NCI-H2029 treated with DMSO at 0.1 percent for 48 hours (cell line): ENCODE results near the gene SLC2A5.
"Not testable (repeated sequence)": the region's sequence is repeated elsewhere in the genome, so short reads cannot be mapped to it uniquely, and the experiment has no call there.

Experiments
- DNase-seq: peaks from one replicate; lab custom pipeline; 2025; lab: John Stamatoyannopoulos, UW

SLC2A5 gene

GRCh38 chr1:9069326-9070100 lies at the start of gene SLC2A5:
TSS of gene SLC2A5 (minus strand) at chr1:9069635. CDS start at chr1:9069536, 99 bp downstream.
- DNase-seq, result no peak

GRCh38 chr1:9118186-9118585 lies 48.8 kb upstream of the SLC2A5 start:
- no peak for DNase-seq

- peak; percentile 52 for DNase-seq
These were observed 46.1 kb upstream of the SLC2A5 start for GRCh38 chr1:9115351-9116205.

GRCh38 chr1:9112961-9113880 lies 43.8 kb upstream of the SLC2A5 start:
- no peak for DNase-seq

GRCh38 chr1:9111957-9112356 lies 42.5 kb upstream of the SLC2A5 start:
- DNase-seq, result no peak

GRCh38 chr1:9111357-9111691 lies 41.9 kb upstream of the SLC2A5 start:
- DNase-seq, result no peak

- DNase-seq, result peak; percentile 27
These were observed 41.4 kb upstream of the SLC2A5 start for GRCh38 chr1:9110669-9111356.

GRCh38 chr1:9108056-9108665 lies 38.7 kb upstream of the SLC2A5 start:
- no peak for DNase-seq

GRCh38 chr1:9107136-9107535 lies 37.7 kb upstream of the SLC2A5 start:
- DNase-seq, result no peak

GRCh38 chr1:9106286-9106685 lies 36.9 kb upstream of the SLC2A5 start:
- DNase-seq, result no peak

- no peak for DNase-seq
These were observed 36.0 kb upstream of the SLC2A5 start for GRCh38 chr1:9105336-9105867.

GRCh38 chr1:9101510-9102146 lies 32.2 kb upstream of the SLC2A5 start:
- peak; percentile 7 for DNase-seq

- no peak for DNase-seq
These were observed 31.1 kb upstream of the SLC2A5 start for GRCh38 chr1:9100471-9101043.

GRCh38 chr1:9099555-9099954 lies 30.1 kb upstream of the SLC2A5 start:
- no peak for DNase-seq

GRCh38 chr1:9097947-9098705 lies 28.7 kb upstream of the SLC2A5 start:
- DNase-seq, result no peak

GRCh38 chr1:9095818-9096217 lies 26.4 kb upstream of the SLC2A5 start:
- no peak for DNase-seq

GRCh38 chr1:9093996-9094595 lies 24.7 kb upstream of the SLC2A5 start:
- DNase-seq, result not testable (repeated sequence)

- DNase-seq, result no peak
These were observed 24.1 kb upstream of the SLC2A5 start for GRCh38 chr1:9093581-9093980.

GRCh38 chr1:9093091-9093490 lies 23.7 kb upstream of the SLC2A5 start:
- no peak for DNase-seq
